Activated B cell treated with CpG ODN at 0.5 μM for 24 hours (primary cell): ENCODE results near the gene EYS. TPM values are rescaled to one million over a fixed set of nuclear protein-coding genes. Genes with fewer than 3 reads are reported as not detected.

ENCODE experiments used
- ATAC-seq: fragments of 200-7000 bp; cut with Tn5 transposase; one replicate; pipeline ENCODE4 v1.10.0; 2021; ENCODE audit warnings: low read depth, mild to moderate bottlenecking, moderate library complexity
- CTCF ChIA-PET: fragments of 350-600 bp; sonication (Branson Sonifier 250); formaldehyde crosslinking; loops from one replicate; lab custom pipeline; 2021; ENCODE audit warnings: antibody characterized with exemption; lab: Charles Lee
- POLR2A ChIA-PET: fragments of 350-600 bp; sonication (Branson Sonifier 250); formaldehyde crosslinking; loops from one replicate; lab custom pipeline; 2021; ENCODE audit warnings: antibody characterized with exemption; lab: Charles Lee
- DNase-seq: peaks from one replicate; pipeline ENCODE4 v3.0.0; 2022
- H3K27ac Mint-ChIP-seq: one replicate; pipeline ENCODE4 v1.8.0; 2020; ENCODE audit warnings: mixed read lengths
- H3K27me3 Mint-ChIP-seq: one replicate; pipeline ENCODE4 v1.8.0; 2021; ENCODE audit warnings: mixed read lengths
- H3K36me3 Mint-ChIP-seq: one replicate; pipeline ENCODE4 v1.8.0; 2021; ENCODE audit warnings: low read depth, mixed read lengths
- H3K4me1 Mint-ChIP-seq: one replicate; pipeline ENCODE4 v1.8.0; 2021; ENCODE audit warnings: mixed read lengths
- H3K4me3 Mint-ChIP-seq: one replicate; pipeline ENCODE4 v1.8.0; 2020; ENCODE audit warnings: mild to moderate bottlenecking, mixed read lengths
- H3K9me3 Mint-ChIP-seq: one replicate; pipeline ENCODE4 v1.8.0; 2020; ENCODE audit warnings: mixed read lengths
- CTCF ChIP-seq: fragments of 200-600 bp; IDR thresholded peaks from one replicate; pipeline ENCODE4 v1.8.0; 2022; ENCODE audit warnings: antibody characterized with exemption, mild to moderate bottlenecking
- intact Hi-C: fragments of 100-400 bp; cut with micrococcal nuclease; formaldehyde crosslinking; loops from one replicate; pipeline ENCODE4 v1.15.1; 2024
- total RNA-seq: library from RNA; stranded (reverse); gene quantifications from 2 replicates; pipeline ENCODE4 v1.2.3, GENCODE V29; 2022

Gene EYS
- total RNA-seq, 1 donor from 2014 or later = not detected

GRCh38 chr6:65711531-65711930 is 4.5 kb upstream of the EYS start:
- peaks cover 3% of the 10 kb centered on the region for H3K9me3 Mint-ChIP-seq
- no peak for ATAC-seq
- no peaks in the 10 kb centered on the region for H3K4me1 Mint-ChIP-seq
- H3K4me3 Mint-ChIP-seq = no peak overlapping the region
- no peaks in the 10 kb centered on the region for H3K27me3 Mint-ChIP-seq
- intact Hi-C loops = no loop called here
- TF ChIP-seq CTCF = no peak
- no peak for DNase-seq
- no peak overlapping the region for H3K27ac Mint-ChIP-seq
- H3K36me3 Mint-ChIP-seq = no peaks in the 10 kb centered on the region
- POLR2A ChIA-PET = no interaction called here
- CTCF ChIA-PET = no interaction called here

- ChIA-PET POLR2A (no interaction called here), CTCF (no interaction called here)
- Mint-ChIP-seq H3K27me3 (no peaks in the 10 kb centered on the region), H3K4me3 (no peak overlapping the region), H3K36me3 (no peaks in the 10 kb centered on the region), H3K9me3 (peaks cover 3% of the 10 kb centered on the region), H3K4me1 (no peaks in the 10 kb centered on the region), H3K27ac (no peak overlapping the region)
- TF ChIP-seq CTCF = no peak
- DNase-seq (no peak), ATAC-seq (no peak)
- intact Hi-C loops = no loop called here
These were observed 2.2 kb upstream of the EYS start for GRCh38 chr6:65709099-65709830.

- POLR2A ChIA-PET = no interaction called here
- CTCF ChIA-PET = no interaction called here
- Mint-ChIP-seq H3K4me3 (no peak overlapping the region), H3K27me3 (no peaks in the 10 kb centered on the region), H3K27ac (no peak overlapping the region), H3K4me1 (no peaks in the 10 kb centered on the region), H3K36me3 (no peaks in the 10 kb centered on the region), H3K9me3 (no peaks in the 10 kb centered on the region)
- no peak for DNase-seq
- no peak for TF ChIP-seq CTCF
- intact Hi-C loops = no loop called here
- no peak for ATAC-seq
These were observed 1.1 kb upstream of the EYS start for GRCh38 chr6:65708162-65708561.

GRCh38 chr6:65706436-65706835 is 590 bp downstream of the EYS start:
- no peaks in the 10 kb centered on the region for H3K4me1 Mint-ChIP-seq
- H3K27me3 Mint-ChIP-seq = no peaks in the 10 kb centered on the region
- no peaks in the 10 kb centered on the region for H3K9me3 Mint-ChIP-seq
- no peak overlapping the region for H3K4me3 Mint-ChIP-seq
- intact Hi-C loops = no loop called here
- CTCF ChIA-PET = no interaction called here
- TF ChIP-seq CTCF = no peak
- H3K27ac Mint-ChIP-seq = no peak overlapping the region
- DNase-seq (no peak), ATAC-seq (no peak)
- no peaks in the 10 kb centered on the region for H3K36me3 Mint-ChIP-seq
- POLR2A ChIA-PET = no interaction called here

GRCh38 chr6:65701325-65701724 is 5.7 kb downstream of the EYS start:
- no peak for DNase-seq
- TF ChIP-seq CTCF = no peak
- intact Hi-C loops = no loop called here
- ChIA-PET CTCF (no interaction called here), POLR2A (no interaction called here)
- H3K36me3 Mint-ChIP-seq = no peaks in the 10 kb centered on the region
- peaks cover 6% of the 10 kb centered on the region for H3K9me3 Mint-ChIP-seq
- no peaks in the 10 kb centered on the region for H3K4me1 Mint-ChIP-seq
- H3K27me3 Mint-ChIP-seq = no peaks in the 10 kb centered on the region
- no peak for ATAC-seq
- no peak overlapping the region for H3K4me3 Mint-ChIP-seq
- H3K27ac Mint-ChIP-seq = no peak overlapping the region
